Right lobe of liver (tissue), 6 donors: Measurements from ENCODE around the gene ANKRD16. TPM values are rescaled to one million over a fixed set of nuclear protein-coding genes. Genes with fewer than 3 reads are reported as not detected.

Experiments
- ATAC-seq, 4 donors: fragments of 200-7000 bp; cut with Tn5 transposase; one replicate each; pipeline ENCODE4 v1.9.1; 2020; ENCODE audit warnings: mild to moderate bottlenecking in 4 of 4, moderate library complexity in 4 of 4
- DNase-seq, 3 donors: peaks; one replicate each; pipeline ENCODE4 v3.0.0-alpha.2; 2020
- H3K27ac ChIP-seq, 3 donors: fragments of 200-600 bp; one replicate each; pipeline ENCODE4 v1.8.0; 2022
- H3K27me3 ChIP-seq, 2 donors: fragments of 200-600 bp; one replicate each; pipeline ENCODE4 v1.8.0; 2022
- H3K36me3 ChIP-seq, 4 donors: fragments of 200-600 bp; sonication (generic) in 1 of 4; one replicate each; pipeline versions ENCODE4 v1.5.1 to v1.8.0; 2017 to 2022; ENCODE audit warnings: control low read depth in 1 of 4
- H3K4me1 ChIP-seq, 4 donors: fragments of 200-600 bp; sonication (generic) in 1 of 4; one replicate each; pipeline versions ENCODE4 v1.5.1 to v1.8.0; 2017 to 2022; ENCODE audit warnings: control low read depth in 1 of 4
- H3K4me3 ChIP-seq, 3 donors: fragments of 200-600 bp; one replicate each; pipeline ENCODE4 v1.8.0; 2022
- H3K9me3 ChIP-seq, 4 donors: fragments of 200-600 bp; sonication (generic) in 1 of 4; one replicate each; pipeline versions ENCODE4 v1.5.1 to v1.8.0; 2017 to 2022; ENCODE audit warnings: control low read depth in 1 of 4
- POLR2A ChIP-seq: fragments of 450-650 bp; IDR thresholded peaks from one replicate; pipeline ENCODE4 v1.6.1; 2017; ENCODE audit warnings: antibody characterized with exemption, mild to moderate bottlenecking
- WGBS: methylation state at CpG from one replicate; pipeline ENCODE4 v1.1.6; 2018; ENCODE audit warnings: low coverage, low lambda C conversion rate; ENCODE audit not compliant: insufficient coverage; ENCODE audit errors: missing lambda C conversion rate; 5-methylcytosine and 5-hydroxymethylcytosine counted together
- intact Hi-C, 2 donors: fragments of 100-400 bp; cut with DNase I; formaldehyde crosslinking; loops; one replicate each; pipeline versions ENCODE4 v1.11.2 to v1.14.1; 2022
- total RNA-seq, 6 experiments: library from RNA; depleted of rRNA in 2 of 6; stranded (reverse); fragments of >200 nt in 2 of 6; fragmentation: NEBNext Ultra II Directional in 3 of 6; extraction: Animal tissue kit (Norgen Biotek cat#: 25700) in 3 of 6; gene quantifications; one replicate each; pipeline versions ENCODE4 v1.1.0 to v1.2.4, GENCODE V29; 2016 to 2023
- TF ChIP-seq, protein P1 (sequence below), 4 donors: fragments of 200-600 bp in 3 of 4; fragments of 450-650 bp in 1 of 4; IDR thresholded peaks; one replicate each; pipeline versions ENCODE4 v1.5.1 to v1.8.0; 2016 to 2022; ENCODE audit warnings: antibody characterized with exemption in 4 of 4, mild to moderate bottlenecking in 2 of 4
- donor health status: DM: no; HTN: yes; CAD: no.
- donor health status: DM: no; HTN: no; CAD: no.
- donor health status: DM: no; HTN: no; CAD: no.
- donor health status: DM: no; HTN: yes; CAD: no.
- donor health status: DM: no; HTN: yes; CAD: no.

ANKRD16 gene
- total RNA-seq, 6 experiments from 2014 or later, result 1.8 to 6.1 (median 4.1) TPM

DNA sequence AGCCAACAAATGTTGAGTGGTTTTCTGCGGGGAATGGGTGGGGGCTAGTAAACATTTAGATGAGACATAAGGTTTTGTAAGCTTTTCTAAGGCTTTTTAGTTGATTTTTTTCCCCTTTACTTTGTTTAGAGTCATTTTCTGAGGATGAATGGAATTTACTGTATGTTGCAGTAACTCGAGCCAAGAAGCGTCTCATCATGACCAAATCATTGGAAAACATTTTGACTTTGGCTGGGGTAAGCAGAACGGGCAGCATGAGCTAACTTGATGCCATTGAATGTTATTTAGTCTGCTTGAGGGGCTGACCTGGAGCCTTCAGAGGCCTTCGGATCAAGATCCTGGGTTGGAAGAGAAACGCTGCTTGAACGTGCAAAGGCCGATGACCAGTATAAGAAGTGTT is 37.6 kb upstream of the ANKRD16 start:
- no peak overlapping the region for H3K4me3 ChIP-seq
- DNase-seq (no peak), ATAC-seq (no peak)
- no peak for TF ChIP-seq POLR2A
- TF ChIP-seq, protein P1, sequence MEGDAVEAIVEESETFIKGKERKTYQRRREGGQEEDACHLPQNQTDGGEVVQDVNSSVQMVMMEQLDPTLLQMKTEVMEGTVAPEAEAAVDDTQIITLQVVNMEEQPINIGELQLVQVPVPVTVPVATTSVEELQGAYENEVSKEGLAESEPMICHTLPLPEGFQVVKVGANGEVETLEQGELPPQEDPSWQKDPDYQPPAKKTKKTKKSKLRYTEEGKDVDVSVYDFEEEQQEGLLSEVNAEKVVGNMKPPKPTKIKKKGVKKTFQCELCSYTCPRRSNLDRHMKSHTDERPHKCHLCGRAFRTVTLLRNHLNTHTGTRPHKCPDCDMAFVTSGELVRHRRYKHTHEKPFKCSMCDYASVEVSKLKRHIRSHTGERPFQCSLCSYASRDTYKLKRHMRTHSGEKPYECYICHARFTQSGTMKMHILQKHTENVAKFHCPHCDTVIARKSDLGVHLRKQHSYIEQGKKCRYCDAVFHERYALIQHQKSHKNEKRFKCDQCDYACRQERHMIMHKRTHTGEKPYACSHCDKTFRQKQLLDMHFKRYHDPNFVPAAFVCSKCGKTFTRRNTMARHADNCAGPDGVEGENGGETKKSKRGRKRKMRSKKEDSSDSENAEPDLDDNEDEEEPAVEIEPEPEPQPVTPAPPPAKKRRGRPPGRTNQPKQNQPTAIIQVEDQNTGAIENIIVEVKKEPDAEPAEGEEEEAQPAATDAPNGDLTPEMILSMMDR (IDR thresholded peaks at IDR 0.05), result no peak
- intact Hi-C loops, result no loop called here
- H3K36me3 ChIP-seq, result peaks cover 4 to 69% (median 22%) of the 10 kb centered on the region in 4 donors
- H3K27ac ChIP-seq, result no peak overlapping the region
- 94% methylated on average over 8 of the region's 8 CpGs for WGBS
- no peaks in the 10 kb centered on the region for H3K27me3 ChIP-seq
- H3K9me3 ChIP-seq, result no peaks in the 10 kb centered on the region
- H3K4me1 ChIP-seq, result peaks cover 0 to 32% (median 13%) of the 10 kb centered on the region in 4 donors

DNA sequence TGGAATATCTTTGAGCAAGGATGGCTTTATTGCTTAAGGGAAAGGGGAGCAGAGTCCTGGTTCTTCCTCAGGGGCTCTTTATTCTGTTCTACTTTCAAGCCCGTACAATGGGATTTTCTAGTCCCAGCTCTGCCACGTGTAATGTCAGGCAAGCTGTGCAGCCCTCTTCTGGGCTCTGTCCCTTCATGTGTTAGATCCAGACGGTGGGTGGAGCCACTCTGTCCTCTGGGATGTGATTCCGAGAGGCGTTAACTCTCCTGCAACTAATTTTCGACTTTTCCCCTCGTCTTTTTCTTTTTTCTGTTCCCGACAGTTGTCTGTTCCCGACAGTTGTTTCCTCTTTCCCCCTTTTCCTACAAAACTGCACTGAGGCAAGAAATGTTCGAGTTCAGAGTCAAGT is 35.2 kb upstream of the ANKRD16 start:
- ATAC-seq (no peak), DNase-seq (no peak)
- 75% methylated on average over 8 of the region's 10 CpGs for WGBS
- Histone ChIP-seq H3K36me3 (peaks cover 5 to 88% (median 30%) of the 10 kb centered on the region in 4 donors), H3K4me3 (no peak overlapping the region), H3K4me1 (peaks cover 0 to 11% (median 4%) of the 10 kb centered on the region in 4 donors), H3K27ac (no peak overlapping the region), H3K27me3 (no peaks in the 10 kb centered on the region), H3K9me3 (no peaks in the 10 kb centered on the region)
- intact Hi-C loops, result no loop called here
- TF ChIP-seq POLR2A, result no peak
- TF ChIP-seq, protein P1 (IDR thresholded peaks at IDR 0.05), result no peak

GRCh38 chr10:5921746-5922145 is 32.1 kb upstream of the ANKRD16 start:
- Histone ChIP-seq H3K36me3 (peaks cover 17 to 94% (median 45%) of the 10 kb centered on the region in 4 donors), H3K27me3 (no peaks in the 10 kb centered on the region), H3K4me1 (no peaks in the 10 kb centered on the region), H3K4me3 (no peak overlapping the region), H3K27ac (no peak overlapping the region), H3K9me3 (no peaks in the 10 kb centered on the region)
- ATAC-seq (no peak), DNase-seq (no peak)
- no peak for TF ChIP-seq POLR2A
- TF ChIP-seq, protein P1 (IDR thresholded peaks at IDR 0.05), result no peak
- intact Hi-C loops, result no loop called here
- 100% methylated on average over 3 of the region's 5 CpGs for WGBS

DNA sequence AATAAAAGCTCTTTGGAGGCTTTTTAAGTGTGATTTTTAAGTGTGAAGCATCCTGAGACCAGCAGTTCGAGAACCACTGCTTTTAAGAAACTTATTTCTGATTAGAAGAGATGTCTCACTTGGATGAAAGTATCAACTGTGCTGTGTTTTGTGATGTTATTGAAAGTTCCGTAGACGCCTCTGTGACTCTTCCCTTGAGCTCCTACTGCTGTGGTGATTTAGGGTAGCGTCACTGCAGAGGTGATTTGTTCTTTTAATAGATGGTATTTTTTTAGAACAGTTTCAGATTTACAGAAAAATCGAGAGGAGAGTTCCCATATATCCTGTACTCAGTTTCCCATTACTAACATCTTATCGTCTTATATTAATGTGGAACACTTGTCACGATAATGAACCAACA is 29.9 kb upstream of the ANKRD16 start:
- DNase-seq (no peak), ATAC-seq (no peak)
- H3K27me3 ChIP-seq, result no peaks in the 10 kb centered on the region
- no peaks in the 10 kb centered on the region for H3K4me1 ChIP-seq
- TF ChIP-seq, protein P1 (IDR thresholded peaks at IDR 0.05), result no peak
- TF ChIP-seq POLR2A, result no peak
- 98% methylated on average over 7 of the region's 7 CpGs for WGBS
- H3K36me3 ChIP-seq, result peaks cover 18 to 95% (median 50%) of the 10 kb centered on the region in 4 donors
- no peaks in the 10 kb centered on the region for H3K9me3 ChIP-seq
- no peak overlapping the region for H3K27ac ChIP-seq
- intact Hi-C loops, result no loop called here
- H3K4me3 ChIP-seq, result no peak overlapping the region

DNA sequence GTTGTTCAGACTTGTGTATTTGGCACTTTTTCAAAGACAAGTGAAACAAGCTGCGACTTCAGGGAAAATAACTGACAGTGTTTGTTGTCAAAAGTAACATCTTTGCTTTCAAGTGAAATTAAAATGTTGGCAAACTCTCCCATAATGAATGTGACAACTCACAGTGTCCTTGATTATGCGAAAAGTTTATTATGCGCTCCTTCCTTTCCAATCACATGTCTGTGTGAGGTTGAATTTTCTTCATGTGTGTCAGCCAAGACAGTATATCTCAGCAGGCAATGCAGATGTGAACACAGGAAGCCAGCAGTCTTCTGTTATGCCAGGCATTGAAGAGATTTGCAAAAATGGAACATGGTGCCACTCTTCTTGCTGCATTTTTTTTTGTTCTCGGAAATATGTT is 29.1 kb upstream of the ANKRD16 start:
- Histone ChIP-seq H3K4me1 (no peaks in the 10 kb centered on the region), H3K4me3 (no peak overlapping the region), H3K27me3 (no peaks in the 10 kb centered on the region), H3K36me3 (peaks cover 19 to 96% (median 50%) of the 10 kb centered on the region in 4 donors), H3K27ac (no peak overlapping the region), H3K9me3 (no peaks in the 10 kb centered on the region)
- DNase-seq (no peak), ATAC-seq (no peak)
- 92% methylated on average over 4 of the region's 4 CpGs for WGBS
- TF ChIP-seq, protein P1 (IDR thresholded peaks at IDR 0.05), result no peak
- TF ChIP-seq POLR2A, result no peak
- intact Hi-C loops, result no loop called here
